SK-N-SH (cell line): ENCODE results near the gene APLN. TPM values are rescaled to one million over a fixed set of nuclear protein-coding genes. Genes with fewer than 3 reads are reported as not detected.

Source experiments
- CTCF ChIA-PET: fragments of 300-600, 350-600 bp; formaldehyde crosslinking; extraction: SDS; loops from one replicate; lab custom pipeline; 2021; lab: Yijun Ruan, JAX
- POLR2A ChIA-PET: fragments of 350-600 bp; sonication (Branson Sonifier 250); formaldehyde crosslinking; extraction: SDS; loops from one replicate; lab custom pipeline; 2020; ENCODE audit warnings: antibody characterized with exemption, inconsistent platforms; lab: Yijun Ruan, JAX
- DNase-seq: peaks from one replicate; pipeline ENCODE4 v3.0.0; 2012
- H2AFZ ChIP-seq: fragments of 200-600 bp; sonication (generic); 2 replicates; pipeline ENCODE4 v1.8.1; 2016; ENCODE audit warnings: antibody characterized with exemption, mild to moderate bottlenecking, low read depth
- H3F3A ChIP-seq: fragments of 200-600 bp; sonication (generic); replicated peaks from 2 replicates; pipeline ENCODE3; 2016; ENCODE audit warnings: antibody characterized with exemption, mild to moderate bottlenecking; ENCODE audit not compliant: insufficient read depth
- H3K27ac ChIP-seq, 2 experiments: fragments of 200-500 bp in 1 of 2; fragments of 200-600 bp in 1 of 2; sonication (Bioruptor generic) in 1 of 2; sonication (generic), shearing (Covaris generic) in 1 of 2; 2 replicates each; pipeline versions ENCODE4 v1.5.1 to v1.6.1; 2014 to 2016; ENCODE audit warnings: low read depth in 2 of 2, inconsistent platforms in 1 of 2, low read length in 1 of 2, mild to moderate bottlenecking in 1 of 2, mixed read lengths in 1 of 2
- H3K27me3 ChIP-seq: fragments of 200-600 bp; sonication (generic), shearing (Covaris generic); 2 replicates; pipeline ENCODE4 v1.6.1; 2016; ENCODE audit warnings: mixed run types; ENCODE audit not compliant: insufficient read depth
- H3K36me3 ChIP-seq, 2 experiments: fragments of 200-500 bp in 1 of 2; fragments of 200-600 bp in 1 of 2; sonication (Bioruptor generic) in 1 of 2; sonication (generic) in 1 of 2; replicated peaks in 1 of 2; 2 replicates each; pipeline versions ENCODE3 to v1.5.1; 2014 to 2016; ENCODE audit warnings: low read length in 1 of 2, mild to moderate bottlenecking in 1 of 2; ENCODE audit not compliant: insufficient read depth in 2 of 2, control insufficient read depth in 1 of 2
- H3K4me1 ChIP-seq, 2 experiments: fragments of 200-500 bp in 1 of 2; fragments of 200-600 bp in 1 of 2; sonication (Bioruptor generic) in 1 of 2; sonication (generic), shearing (Covaris generic) in 1 of 2; 2 replicates each; pipeline versions ENCODE4 v1.5.1 to v1.6.1; 2014 to 2016; ENCODE audit warnings: low read depth in 1 of 2, low read length in 1 of 2, mixed run types in 1 of 2; ENCODE audit not compliant: insufficient read depth in 2 of 2, control insufficient read depth in 1 of 2
- H3K4me2 ChIP-seq: fragments of 200-600 bp; sonication (generic), shearing (Covaris generic); 2 replicates; pipeline ENCODE4 v1.6.1; 2017; ENCODE audit warnings: mixed run types
- H3K4me3 ChIP-seq, 2 experiments: fragments of 200-500 bp in 1 of 2; fragments of 200-600 bp in 1 of 2; sonication (Bioruptor generic) in 1 of 2; sonication (generic), shearing (Covaris generic) in 1 of 2; 2 replicates each; pipeline versions ENCODE4 v1.5.1 to v1.8.1; 2014 to 2016; ENCODE audit warnings: low read depth in 2 of 2, inconsistent platforms in 1 of 2, low read length in 1 of 2, mild to moderate bottlenecking in 1 of 2, mixed read lengths in 1 of 2, moderate library complexity in 1 of 2
- H3K79me2 ChIP-seq: fragments of 200-600 bp; sonication (generic); 2 replicates; pipeline ENCODE4 v1.8.1; 2017; ENCODE audit warnings: mild to moderate bottlenecking; ENCODE audit not compliant: insufficient read depth
- H3K9ac ChIP-seq: fragments of 200-600 bp; sonication (generic); 2 replicates; pipeline ENCODE4 v1.6.1; 2017; ENCODE audit warnings: mixed run types
- H3K9me2 ChIP-seq: fragments of 200-600 bp; sonication (generic); 2 replicates; pipeline ENCODE4 v1.6.1; 2017; ENCODE audit warnings: mixed run types
- H3K9me3 ChIP-seq: fragments of 200-600 bp; sonication (generic); 2 replicates; pipeline ENCODE4 v1.6.1; 2017; ENCODE audit warnings: mixed run types, mild to moderate bottlenecking, moderate library complexity
- H4K20me1 ChIP-seq: fragments of 200-600 bp; sonication (generic); 2 replicates; pipeline ENCODE4 v1.6.1; 2017; ENCODE audit warnings: mild to moderate bottlenecking, mixed run types; ENCODE audit not compliant: insufficient read depth
- FOSL2 ChIP-seq: IDR thresholded peaks from 2 replicates; pipeline ENCODE4 v1.4.0; 2012; ENCODE audit warnings: low read depth, mild to moderate bottlenecking, moderate library complexity, borderline replicate concordance
- GABPA ChIP-seq: IDR thresholded peaks from 2 replicates; pipeline ENCODE4 v1.4.0; 2012; ENCODE audit warnings: low read depth, mild to moderate bottlenecking
- GATA2 ChIP-seq: sonication (generic); formaldehyde crosslinking; IDR thresholded peaks from 2 replicates; pipeline ENCODE4 v1.5.0; 2020; ENCODE audit warnings: mild to moderate bottlenecking, missing genetic modification reagents
- MEF2A ChIP-seq: IDR thresholded peaks from 2 replicates; pipeline ENCODE4 v1.4.0; 2012; ENCODE audit warnings: low read depth, borderline replicate concordance
- RCOR1 ChIP-seq: fragments of 150-350 bp; IDR thresholded peaks from 2 replicates; pipeline ENCODE4 v1.6.1; 2017; ENCODE audit warnings: antibody characterized with exemption, low read length
- SIN3A ChIP-seq: IDR thresholded peaks from 2 replicates; pipeline ENCODE4 v1.6.1; 2012; ENCODE audit warnings: low read depth, mild to moderate bottlenecking, low read length, moderate library complexity, borderline replicate concordance
- SMC3 ChIP-seq: IDR thresholded peaks from 2 replicates; pipeline ENCODE4 v1.6.1; 2012; ENCODE audit warnings: low read depth, low read length, improper control_type of control experiment
- TAF1 ChIP-seq: IDR thresholded peaks from 2 replicates; pipeline ENCODE4 v1.6.1; 2012; ENCODE audit warnings: low read depth, mild to moderate bottlenecking, low read length, moderate library complexity, borderline replicate concordance
- YY1 ChIP-seq: IDR thresholded peaks from 2 replicates; pipeline ENCODE4 v1.4.0; 2012; ENCODE audit warnings: low read depth, mild to moderate bottlenecking
- WGBS: methylation state at CpG from one replicate; pipeline ENCODE4 v1.1.6; 2017; ENCODE audit warnings: low lambda C conversion rate; 5-methylcytosine and 5-hydroxymethylcytosine counted together
- polyA plus RNA-seq, 3 experiments: library from polyadenylated mRNA; depleted of rRNA; stranded (reverse); fragments of >200 nt; gene quantifications; 2 replicates each; pipeline ENCODE4 v1.2.3, GENCODE V29; 2012
- TF ChIP-seq, protein P1 (sequence below): IDR thresholded peaks from 2 replicates; pipeline ENCODE4 v1.6.1; 2012; ENCODE audit warnings: mild to moderate bottlenecking, low read depth, low read length, moderate library complexity
- TF ChIP-seq, protein P2 (sequence below): IDR thresholded peaks from 2 replicates; pipeline ENCODE4; 2012
- TF ChIP-seq, protein P3 (sequence below): IDR thresholded peaks from 2 replicates; pipeline ENCODE4 v1.4.0; 2012; ENCODE audit warnings: low read depth, borderline replicate concordance
- TF ChIP-seq, protein P4 (sequence below): IDR thresholded peaks from 2 replicates; pipeline ENCODE4 v1.4.0; 2012; ENCODE audit warnings: low read depth
- TF ChIP-seq, protein P5 (sequence below): fragments of 150-350 bp; IDR thresholded peaks from 2 replicates; pipeline ENCODE4 v1.6.1; 2017; ENCODE audit warnings: antibody characterized with exemption, low read length, low read depth, borderline replicate concordance
- TF ChIP-seq, protein P6 (sequence below): fragments of 150-350 bp; IDR thresholded peaks from 2 replicates; pipeline ENCODE4 v1.6.1; 2016; ENCODE audit warnings: mild to moderate bottlenecking, low read depth, low read length

The APLN gene
- polyA plus RNA-seq, 1 of the 3 experiments (the other 2 are of a cell fraction): 0.82 TPM

DNA sequence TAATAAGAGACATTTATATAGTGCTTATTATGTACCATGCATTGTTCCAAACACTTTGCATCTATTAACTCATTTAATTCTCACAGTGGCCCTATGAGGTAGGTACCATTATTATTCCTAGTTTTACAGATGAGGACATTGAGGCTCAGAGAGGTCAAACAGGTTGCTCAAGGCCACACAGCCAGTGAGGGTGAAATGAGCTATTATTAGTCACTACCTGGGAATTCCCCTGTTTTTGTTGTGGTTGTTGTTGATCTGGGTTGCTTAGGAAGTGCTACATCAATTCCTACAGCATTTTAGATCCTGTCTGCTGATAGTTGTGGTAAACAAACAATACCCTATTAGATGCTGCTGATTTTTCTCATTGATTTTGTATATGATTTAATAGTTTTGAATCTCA, 41.2 kb downstream of the APLN start:
- Histone ChIP-seq H3K79me2 (no peaks in the 10 kb centered on the region), H3K4me1 (no peaks in the 10 kb centered on the region), H3K27me3 (peaks cover 12% of the 10 kb centered on the region), H3K9ac (no peak overlapping the region), H2AFZ (no peak overlapping the region), H3K27ac (no peak overlapping the region), H3K9me2 (no peaks in the 10 kb centered on the region), H3K36me3 (no peaks in the 10 kb centered on the region), H3F3A (no peaks in the 10 kb centered on the region), H3K4me2 (no peak overlapping the region), H4K20me1 (no peaks in the 10 kb centered on the region), H3K4me3 (no peak overlapping the region), H3K9me3 (no peaks in the 10 kb centered on the region)
- ChIA-PET CTCF (interaction anchor here (1.6 to 2.1 kb wide), 4 partner anchors 9 to 113 kb away, joined by 3 to 11 read pairs (median 8); no protein-coding TSS in a partner anchor), POLR2A (no interaction called here)
- TF ChIP-seq, protein P1, sequence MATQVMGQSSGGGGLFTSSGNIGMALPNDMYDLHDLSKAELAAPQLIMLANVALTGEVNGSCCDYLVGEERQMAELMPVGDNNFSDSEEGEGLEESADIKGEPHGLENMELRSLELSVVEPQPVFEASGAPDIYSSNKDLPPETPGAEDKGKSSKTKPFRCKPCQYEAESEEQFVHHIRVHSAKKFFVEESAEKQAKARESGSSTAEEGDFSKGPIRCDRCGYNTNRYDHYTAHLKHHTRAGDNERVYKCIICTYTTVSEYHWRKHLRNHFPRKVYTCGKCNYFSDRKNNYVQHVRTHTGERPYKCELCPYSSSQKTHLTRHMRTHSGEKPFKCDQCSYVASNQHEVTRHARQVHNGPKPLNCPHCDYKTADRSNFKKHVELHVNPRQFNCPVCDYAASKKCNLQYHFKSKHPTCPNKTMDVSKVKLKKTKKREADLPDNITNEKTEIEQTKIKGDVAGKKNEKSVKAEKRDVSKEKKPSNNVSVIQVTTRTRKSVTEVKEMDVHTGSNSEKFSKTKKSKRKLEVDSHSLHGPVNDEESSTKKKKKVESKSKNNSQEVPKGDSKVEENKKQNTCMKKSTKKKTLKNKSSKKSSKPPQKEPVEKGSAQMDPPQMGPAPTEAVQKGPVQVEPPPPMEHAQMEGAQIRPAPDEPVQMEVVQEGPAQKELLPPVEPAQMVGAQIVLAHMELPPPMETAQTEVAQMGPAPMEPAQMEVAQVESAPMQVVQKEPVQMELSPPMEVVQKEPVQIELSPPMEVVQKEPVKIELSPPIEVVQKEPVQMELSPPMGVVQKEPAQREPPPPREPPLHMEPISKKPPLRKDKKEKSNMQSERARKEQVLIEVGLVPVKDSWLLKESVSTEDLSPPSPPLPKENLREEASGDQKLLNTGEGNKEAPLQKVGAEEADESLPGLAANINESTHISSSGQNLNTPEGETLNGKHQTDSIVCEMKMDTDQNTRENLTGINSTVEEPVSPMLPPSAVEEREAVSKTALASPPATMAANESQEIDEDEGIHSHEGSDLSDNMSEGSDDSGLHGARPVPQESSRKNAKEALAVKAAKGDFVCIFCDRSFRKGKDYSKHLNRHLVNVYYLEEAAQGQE: no peak
- no peak for TF ChIP-seq MEF2A
- TF ChIP-seq TAF1: no peak
- TF ChIP-seq FOSL2: no peak
- TF ChIP-seq RCOR1: no peak
- no peak for DNase-seq

DNA sequence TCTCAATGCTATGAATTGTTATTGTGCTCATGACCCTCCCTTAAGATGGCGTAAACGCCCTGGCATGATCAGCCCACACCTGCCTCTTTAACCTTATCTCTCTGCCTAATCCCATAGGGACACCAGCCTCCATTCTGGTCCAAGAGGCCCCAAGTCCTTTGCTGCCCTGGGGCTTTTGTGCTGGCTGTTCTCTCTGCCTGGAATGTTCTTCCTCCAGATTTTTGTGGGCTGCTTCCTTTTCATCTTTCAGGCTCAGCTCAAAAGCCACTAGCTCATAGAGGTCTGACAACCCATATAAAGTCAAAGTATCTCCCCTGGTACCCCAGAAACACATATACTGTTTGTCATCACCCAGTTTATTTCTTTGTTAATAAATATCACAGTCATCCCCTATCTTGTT, 42.4 kb downstream of the APLN start:
- WGBS: 33% methylated on average over 1 of the region's 2 CpGs
- TF ChIP-seq RCOR1 (no peak), YY1 (no peak), TAF1 (no peak), SMC3 (no peak), SIN3A (no peak), GABPA (no peak), GATA2 (CRISPR knock-in tag) (no peak)
- TF ChIP-seq, protein P2, sequence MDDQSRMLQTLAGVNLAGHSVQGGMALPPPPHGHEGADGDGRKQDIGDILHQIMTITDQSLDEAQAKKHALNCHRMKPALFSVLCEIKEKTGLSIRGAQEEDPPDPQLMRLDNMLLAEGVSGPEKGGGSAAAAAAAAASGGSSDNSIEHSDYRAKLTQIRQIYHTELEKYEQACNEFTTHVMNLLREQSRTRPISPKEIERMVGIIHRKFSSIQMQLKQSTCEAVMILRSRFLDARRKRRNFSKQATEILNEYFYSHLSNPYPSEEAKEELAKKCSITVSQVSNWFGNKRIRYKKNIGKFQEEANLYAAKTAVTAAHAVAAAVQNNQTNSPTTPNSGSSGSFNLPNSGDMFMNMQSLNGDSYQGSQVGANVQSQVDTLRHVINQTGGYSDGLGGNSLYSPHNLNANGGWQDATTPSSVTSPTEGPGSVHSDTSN: no peak
- TF ChIP-seq, protein P1: no peak
- TF ChIP-seq, protein P3, sequence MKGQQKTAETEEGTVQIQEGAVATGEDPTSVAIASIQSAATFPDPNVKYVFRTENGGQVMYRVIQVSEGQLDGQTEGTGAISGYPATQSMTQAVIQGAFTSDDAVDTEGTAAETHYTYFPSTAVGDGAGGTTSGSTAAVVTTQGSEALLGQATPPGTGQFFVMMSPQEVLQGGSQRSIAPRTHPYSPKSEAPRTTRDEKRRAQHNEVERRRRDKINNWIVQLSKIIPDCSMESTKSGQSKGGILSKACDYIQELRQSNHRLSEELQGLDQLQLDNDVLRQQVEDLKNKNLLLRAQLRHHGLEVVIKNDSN: no peak
- TF ChIP-seq, protein P4, sequence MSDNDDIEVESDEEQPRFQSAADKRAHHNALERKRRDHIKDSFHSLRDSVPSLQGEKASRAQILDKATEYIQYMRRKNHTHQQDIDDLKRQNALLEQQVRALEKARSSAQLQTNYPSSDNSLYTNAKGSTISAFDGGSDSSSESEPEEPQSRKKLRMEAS: no peak
- TF ChIP-seq, protein P5, sequence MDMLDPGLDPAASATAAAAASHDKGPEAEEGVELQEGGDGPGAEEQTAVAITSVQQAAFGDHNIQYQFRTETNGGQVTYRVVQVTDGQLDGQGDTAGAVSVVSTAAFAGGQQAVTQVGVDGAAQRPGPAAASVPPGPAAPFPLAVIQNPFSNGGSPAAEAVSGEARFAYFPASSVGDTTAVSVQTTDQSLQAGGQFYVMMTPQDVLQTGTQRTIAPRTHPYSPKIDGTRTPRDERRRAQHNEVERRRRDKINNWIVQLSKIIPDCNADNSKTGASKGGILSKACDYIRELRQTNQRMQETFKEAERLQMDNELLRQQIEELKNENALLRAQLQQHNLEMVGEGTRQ: no peak
- TF ChIP-seq, protein P6, sequence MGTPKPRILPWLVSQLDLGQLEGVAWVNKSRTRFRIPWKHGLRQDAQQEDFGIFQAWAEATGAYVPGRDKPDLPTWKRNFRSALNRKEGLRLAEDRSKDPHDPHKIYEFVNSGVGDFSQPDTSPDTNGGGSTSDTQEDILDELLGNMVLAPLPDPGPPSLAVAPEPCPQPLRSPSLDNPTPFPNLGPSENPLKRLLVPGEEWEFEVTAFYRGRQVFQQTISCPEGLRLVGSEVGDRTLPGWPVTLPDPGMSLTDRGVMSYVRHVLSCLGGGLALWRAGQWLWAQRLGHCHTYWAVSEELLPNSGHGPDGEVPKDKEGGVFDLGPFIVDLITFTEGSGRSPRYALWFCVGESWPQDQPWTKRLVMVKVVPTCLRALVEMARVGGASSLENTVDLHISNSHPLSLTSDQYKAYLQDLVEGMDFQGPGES: no peak

More for the DNA sequence above, 42.4 kb downstream of the APLN start:
- H3K9me2 ChIP-seq: no peaks in the 10 kb centered on the region
- POLR2A ChIA-PET: no interaction called here
- H3K4me2 ChIP-seq: no peak overlapping the region
- no peaks in the 10 kb centered on the region for H3K79me2 ChIP-seq
- no peaks in the 10 kb centered on the region for H3K36me3 ChIP-seq
- DNase-seq: no peak
- no peaks in the 10 kb centered on the region for H4K20me1 ChIP-seq
- CTCF ChIA-PET: interaction anchor here (0.6 to 1.7 kb wide), 2 partner anchors 11 to 24 kb away, joined by 3 to 5 read pairs; no protein-coding TSS in a partner anchor
- no peaks in the 10 kb centered on the region for H3K4me1 ChIP-seq
- H2AFZ ChIP-seq: no peak overlapping the region
- H3K27ac ChIP-seq: no peak overlapping the region
- H3K27me3 ChIP-seq: peaks cover 12% of the 10 kb centered on the region
- no peaks in the 10 kb centered on the region for H3F3A ChIP-seq
- H3K4me3 ChIP-seq: no peak overlapping the region
- no peaks in the 10 kb centered on the region for H3K9me3 ChIP-seq
- H3K9ac ChIP-seq: no peak overlapping the region
